Dedifferentiated amniotic fluid mesenchymal stem cell (primary cell): Measurements from ENCODE around the gene TIMM22.
"Not testable (repeated sequence)": the region's sequence is repeated elsewhere in the genome, so short reads cannot be mapped to it uniquely, and the experiment has no call there.

Experiments used
- DNase-seq: peaks from one replicate; pipeline ENCODE4 v3.0.0-alpha.2; 2016; ENCODE audit errors: extremely low spot score

The TIMM22 gene

DNA sequence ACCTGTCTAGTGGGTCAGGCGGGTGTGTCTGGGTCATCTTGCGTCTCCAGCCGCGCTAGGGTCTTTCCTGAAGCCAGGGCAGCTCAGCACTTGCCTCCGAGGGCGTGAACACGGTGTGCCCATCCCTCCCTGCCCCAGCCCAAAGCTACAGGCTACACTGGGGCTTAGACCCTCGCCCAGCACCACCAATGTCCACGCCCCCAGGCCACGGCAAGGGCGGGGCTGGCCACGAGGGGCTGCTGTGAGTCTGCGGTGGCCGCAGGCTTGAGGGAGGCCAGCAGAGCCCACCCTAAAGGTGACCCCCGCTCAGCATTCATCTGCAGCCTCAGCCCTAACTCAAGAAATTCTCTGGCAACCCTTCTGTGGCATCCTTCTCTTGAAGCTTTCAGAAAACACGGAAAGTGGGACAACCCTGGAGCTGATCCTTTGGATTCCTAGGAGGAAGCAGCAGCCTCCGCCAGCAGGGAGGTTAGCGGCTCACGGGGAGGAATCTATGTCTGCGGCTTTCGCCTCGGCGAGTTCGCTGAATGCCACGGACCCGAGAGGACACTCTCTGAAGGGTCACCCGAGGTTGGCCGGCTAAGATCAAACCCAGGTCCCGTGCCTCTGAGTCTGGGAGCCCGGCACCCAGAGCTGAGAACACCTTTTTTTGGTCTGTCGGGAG, 41.7 kb downstream of the TIMM22 start:
- DNase-seq = no peak

DNA sequence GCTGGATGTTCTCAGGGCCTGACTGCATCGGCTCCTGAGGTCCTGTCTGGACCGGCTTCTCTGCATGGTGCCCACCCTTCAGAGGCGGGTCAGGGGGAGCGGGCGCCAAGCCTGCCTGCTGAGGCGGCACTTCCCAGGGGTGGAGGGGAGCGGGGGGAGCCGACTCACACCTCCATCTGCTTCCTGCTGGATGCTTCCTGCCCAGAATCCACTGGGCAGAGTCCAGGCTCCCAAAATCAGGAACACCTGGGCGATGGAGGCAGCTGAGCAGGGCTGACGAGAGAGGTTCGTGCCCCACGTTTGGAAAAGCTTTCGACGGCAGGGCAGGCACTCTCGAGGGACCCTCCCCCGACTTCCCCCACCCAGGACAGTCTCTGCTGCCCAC, 42.2 kb downstream of the TIMM22 start:
- DNase-seq = no peak

DNA sequence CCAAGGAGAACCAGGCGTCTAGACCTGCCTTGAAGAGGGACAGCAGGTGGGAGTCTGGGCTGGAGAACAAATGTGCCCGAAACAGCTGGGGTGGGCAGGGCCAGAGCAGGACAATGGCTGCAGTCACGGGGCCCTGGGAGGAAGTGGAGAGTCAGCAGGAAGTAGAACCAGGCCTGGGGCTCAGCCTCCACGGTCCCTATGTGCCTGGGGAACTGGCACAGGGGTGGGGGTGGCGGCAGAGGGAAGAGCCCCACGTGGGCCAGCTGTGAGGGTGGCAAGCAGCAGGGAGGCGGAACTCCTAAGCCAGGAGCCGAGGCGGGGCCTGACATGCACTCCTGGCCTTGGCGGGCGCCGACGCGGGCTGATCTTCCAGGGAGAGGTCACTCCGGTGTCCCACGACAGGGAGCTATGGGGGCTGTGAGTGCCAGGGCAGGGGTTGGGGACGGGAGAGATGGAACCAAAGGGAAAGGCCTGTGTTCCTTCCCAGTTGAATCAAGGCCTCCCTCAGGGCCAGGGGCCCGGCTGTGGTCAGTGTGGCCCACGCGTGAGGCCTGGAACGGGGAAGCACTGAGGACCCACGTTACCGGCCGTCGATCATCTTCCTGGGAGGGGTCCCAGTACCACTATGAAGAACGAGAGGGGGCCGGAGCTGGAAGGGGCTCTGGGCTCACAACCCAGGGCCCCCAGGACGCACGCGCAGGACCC, 42.7 kb downstream of the TIMM22 start:
- DNase-seq = no peak

GRCh38 chr17:1040216-1040600, 43.3 kb downstream of the TIMM22 start:
- DNase-seq = no peak

DNA sequence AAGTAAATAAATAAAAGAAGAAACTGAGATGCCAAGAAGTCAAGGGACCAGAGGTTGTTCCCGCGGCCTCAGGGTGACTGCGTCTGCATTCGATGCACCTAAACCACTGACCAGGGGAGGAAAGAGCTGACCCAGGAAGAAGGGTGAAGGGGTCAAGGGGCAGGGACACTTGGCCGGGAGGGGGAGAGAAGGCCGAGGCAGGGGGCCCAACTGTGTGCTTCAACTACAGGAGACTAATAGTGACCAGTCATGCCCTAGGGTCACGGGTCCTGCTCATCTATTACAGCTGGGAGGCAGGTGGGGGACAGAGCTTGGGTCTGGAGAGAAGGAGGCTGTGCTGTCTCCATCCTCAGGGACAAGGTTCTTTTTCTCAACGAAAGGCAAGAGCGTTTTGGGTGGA, 44.8 kb downstream of the TIMM22 start:
- no peak for DNase-seq

DNA sequence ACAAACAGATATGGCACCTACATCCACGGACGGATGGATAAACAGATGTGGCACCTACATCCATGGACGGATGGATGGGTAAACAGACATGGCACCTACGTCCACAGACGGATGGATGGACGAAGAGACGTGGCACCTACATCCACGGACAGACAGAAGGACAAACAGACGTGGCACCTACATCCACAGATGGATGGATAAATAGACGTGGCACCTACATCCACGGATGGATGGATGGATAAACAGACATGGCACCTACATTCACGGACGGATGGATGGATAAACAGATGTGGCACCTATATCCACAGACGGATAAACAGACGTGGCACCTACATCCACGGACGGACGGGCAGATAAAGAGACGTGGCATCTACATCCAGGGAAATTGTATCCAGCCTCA, 45.6 kb downstream of the TIMM22 start:
- DNase-seq = no peak

DNA sequence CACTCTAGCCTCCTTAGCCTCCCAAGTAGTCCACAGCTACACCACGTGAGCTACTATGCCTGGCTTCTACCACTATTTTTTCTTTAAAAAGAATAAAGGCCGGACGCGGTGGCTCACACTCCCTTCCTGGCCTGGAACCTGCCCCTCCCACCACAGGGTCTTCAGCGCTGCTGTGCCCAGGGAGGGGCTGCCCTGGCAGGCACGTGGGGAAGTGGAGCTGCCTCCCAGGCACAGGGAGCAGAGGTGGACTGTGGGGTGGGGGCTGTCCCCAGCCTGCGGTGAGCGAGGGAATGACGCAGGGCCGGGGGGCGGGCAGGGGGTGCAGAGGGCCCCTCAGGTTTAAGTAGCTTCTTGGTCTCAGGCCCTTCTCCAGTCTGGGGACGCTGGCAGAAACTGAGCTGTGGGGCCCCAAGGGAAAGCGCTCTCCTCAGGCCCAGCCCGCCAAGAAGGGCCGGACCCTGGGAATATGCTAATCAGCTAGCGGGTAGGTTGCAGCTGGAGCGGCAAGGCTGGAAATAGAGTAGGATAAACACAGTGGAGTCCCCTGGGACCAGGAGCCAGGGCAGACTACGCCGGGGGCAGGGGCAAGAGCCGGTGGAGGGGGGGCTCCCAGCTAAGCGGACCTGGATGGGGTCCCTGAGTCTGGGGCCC, 46.8 kb downstream of the TIMM22 start:
- DNase-seq = no peak

DNA sequence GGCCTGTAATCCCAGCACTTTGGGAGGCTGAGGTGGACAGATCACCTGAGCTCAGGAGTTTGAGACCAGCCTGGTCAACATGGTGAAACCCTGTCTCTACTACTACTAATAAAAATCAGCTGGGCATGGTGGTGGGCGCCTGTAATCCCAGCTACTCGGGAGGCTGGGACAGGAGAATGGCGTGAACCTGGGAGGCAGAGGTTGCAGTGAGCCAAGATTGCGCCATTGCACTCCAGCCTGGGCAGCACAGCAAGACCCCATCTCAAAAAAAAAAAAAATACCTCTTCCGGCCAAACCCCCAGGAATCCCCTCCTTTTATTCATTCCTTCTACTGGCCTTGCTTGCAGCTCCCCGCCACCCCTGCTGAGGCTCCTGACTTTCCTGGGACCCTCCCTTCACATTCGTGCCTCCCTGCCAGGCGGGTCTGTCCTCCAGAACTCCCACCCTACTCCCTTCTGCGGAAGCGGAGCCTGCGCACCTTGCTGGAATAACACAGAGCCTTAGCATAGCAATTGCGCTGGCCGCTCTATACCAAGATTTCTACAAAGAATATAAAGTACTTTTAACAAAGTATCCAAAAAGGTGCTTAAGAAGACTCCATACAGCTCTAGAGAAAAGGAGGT, 47.6 kb downstream of the TIMM22 start:
- not testable (repeated sequence) for DNase-seq

- no peak for DNase-seq
These were observed 48.5 kb downstream of the TIMM22 start for GRCh38 chr17:1045456-1045855.

DNA sequence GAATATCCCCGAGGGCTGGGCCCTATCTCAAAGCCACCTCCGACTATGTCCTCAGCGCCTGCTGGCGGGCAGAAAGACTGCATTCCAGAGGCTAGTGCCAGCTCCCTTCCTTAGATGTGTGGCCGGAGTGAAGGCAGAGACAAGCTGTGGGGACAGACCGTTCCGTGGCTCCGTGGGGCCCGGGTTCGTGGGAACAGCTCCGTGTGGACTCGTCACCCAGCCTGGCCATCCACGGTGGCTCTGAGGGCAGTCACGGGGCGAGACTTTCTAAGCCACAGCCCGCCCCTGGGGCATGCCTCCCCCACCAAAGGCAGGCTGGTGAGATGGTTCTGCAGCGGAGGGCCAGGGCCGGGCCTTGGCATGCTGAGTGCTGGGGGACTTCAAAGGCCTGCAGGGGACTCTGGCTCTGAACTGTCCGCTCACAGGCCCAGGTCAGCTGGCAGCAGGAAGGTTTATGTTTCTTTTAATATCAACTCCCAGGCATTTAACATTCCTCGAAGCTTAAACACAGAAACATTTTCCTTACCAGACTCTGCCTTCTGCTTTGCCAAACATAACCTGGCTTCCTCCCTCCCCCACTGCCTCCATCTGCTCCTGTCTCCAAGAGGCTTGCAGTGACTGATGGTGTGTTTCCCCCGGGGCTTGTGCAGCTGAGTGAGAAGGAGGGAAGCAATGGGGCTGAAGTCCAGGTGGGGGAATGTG, 50.4 kb downstream of the TIMM22 start:
- no peak for DNase-seq

- no peak for DNase-seq
These were observed 51.0 kb downstream of the TIMM22 start for GRCh38 chr17:1047879-1048470.

DNA sequence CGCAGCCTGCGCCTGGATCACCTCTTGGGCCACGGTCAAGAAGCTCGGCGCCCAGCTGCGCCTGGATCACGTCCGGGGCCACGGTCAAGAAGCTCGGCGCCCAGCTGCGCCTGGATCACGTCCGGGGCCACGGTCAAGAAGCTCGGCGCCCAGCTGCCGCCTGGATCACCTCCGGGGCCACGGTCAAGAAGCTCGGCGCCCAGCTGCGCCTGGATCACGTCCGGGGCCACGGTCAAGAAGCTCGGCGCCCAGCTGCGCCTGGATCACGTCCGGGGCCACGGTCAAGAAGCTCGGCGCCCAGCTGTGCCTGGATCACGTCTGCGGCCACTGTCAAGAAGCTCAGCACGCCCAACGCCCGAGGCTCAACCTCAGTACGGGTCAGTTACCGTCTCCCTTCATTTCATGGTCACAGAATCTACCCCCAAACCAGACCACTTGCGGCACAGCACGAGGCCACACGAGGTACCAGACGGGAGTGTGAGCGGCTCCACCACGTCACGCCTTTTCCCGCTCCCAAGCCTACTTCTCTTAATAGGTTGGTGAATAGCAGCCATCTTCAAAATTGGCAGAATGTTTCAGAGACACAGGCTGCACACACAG, 51.7 kb downstream of the TIMM22 start:
- not testable (repeated sequence) for DNase-seq

- DNase-seq = no peak
These were observed 52.7 kb downstream of the TIMM22 start for GRCh38 chr17:1049446-1050225.

DNA sequence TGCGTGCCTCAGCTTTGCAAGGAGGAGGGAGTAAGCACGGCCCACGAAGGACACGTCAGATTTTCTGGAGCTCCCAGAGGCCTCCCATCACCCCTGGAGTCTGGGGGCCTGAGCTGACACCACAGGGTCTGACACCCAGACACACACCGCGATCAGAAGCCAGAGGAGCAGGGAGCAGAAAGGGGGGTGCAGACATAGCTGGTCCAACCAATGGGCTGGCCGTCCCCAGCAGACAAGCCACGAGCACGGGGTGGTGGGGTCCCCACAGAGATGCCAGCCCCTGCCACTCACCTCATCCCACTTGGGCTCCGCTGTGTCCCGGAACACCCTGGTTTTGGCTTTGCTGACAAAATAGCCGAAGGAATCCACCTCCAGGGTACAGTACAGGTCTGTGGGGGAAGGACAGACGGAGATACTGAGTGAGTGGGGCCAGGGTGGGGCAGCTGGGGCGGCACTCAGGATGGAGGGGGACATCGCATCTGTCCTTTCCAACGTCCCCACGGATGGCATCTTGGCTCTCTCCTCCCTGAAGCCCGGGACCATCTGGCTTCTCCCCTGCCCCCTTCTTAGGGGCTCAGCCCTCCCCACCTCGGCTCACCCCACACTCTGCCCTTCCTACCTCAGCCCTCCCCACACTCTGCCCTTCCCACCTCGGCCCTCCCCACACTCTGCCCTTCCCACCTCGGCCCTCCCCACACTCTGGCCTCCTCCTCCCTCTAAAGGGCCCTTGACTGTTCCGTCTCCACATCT, 53.5 kb downstream of the TIMM22 start:
- DNase-seq = no peak

DNA sequence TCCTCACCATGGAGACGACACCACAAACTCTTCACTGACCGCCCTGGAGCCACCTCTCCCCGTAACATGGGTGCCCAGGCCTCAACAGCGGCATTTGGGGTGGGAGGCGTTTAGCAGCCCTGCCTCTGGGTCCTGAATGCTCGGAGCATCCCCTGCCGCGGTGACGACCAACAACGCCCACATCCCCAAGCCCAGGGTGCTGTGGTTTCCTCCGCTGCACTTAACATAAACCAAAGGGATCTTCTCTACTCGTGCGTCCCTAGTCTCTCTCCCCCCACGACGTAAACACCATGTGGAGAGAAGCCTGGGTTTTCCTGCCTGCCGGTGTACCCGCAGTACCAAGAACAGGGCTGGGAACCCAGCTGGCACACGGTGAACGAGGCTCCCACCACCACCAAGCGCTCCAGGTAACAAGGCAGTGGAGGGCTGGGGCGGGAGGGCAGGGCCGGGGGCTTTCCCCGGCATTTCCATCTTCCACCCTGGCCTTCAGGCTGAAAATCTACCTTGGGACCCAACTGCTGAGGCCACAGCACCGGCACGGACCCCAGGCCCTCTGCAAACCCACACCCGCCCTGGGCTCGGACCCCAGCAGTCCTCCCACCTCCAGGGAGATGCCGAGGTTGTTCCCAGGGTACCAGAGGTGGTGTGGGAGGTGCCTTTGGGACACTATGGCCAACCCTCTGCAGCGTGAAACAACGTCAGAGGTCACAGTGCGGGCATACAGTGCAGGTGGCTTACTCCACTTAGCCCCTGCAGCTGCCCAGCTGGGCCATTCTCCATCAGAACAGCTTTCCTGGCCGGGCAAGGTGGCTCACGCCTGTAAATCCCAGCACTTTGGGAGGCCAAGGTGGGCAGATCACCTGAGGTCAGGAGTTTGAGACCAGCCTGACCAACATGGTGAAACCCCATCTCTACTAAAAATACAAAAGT, 54.3 kb downstream of the TIMM22 start:
- no peak for DNase-seq
